ENCODE measurements around the gene TSSK1B.

GRCh38 chr5:113446358-113446927 is 11.7 kb upstream of the TSSK1B start:
- TF ChIP-seq, protein P1, sequence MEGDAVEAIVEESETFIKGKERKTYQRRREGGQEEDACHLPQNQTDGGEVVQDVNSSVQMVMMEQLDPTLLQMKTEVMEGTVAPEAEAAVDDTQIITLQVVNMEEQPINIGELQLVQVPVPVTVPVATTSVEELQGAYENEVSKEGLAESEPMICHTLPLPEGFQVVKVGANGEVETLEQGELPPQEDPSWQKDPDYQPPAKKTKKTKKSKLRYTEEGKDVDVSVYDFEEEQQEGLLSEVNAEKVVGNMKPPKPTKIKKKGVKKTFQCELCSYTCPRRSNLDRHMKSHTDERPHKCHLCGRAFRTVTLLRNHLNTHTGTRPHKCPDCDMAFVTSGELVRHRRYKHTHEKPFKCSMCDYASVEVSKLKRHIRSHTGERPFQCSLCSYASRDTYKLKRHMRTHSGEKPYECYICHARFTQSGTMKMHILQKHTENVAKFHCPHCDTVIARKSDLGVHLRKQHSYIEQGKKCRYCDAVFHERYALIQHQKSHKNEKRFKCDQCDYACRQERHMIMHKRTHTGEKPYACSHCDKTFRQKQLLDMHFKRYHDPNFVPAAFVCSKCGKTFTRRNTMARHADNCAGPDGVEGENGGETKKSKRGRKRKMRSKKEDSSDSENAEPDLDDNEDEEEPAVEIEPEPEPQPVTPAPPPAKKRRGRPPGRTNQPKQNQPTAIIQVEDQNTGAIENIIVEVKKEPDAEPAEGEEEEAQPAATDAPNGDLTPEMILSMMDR (IDR thresholded peaks at IDR 0.05): no peak
- no peak for TF ChIP-seq POLR2A (IDR thresholded peaks at IDR 0.05)

Data from right lobe of liver (tissue), 4 donors.